ENCODE results near the gene ADARB2. TPM values are rescaled to one million over a fixed set of nuclear protein-coding genes. Genes with fewer than 3 reads are reported as not detected.

The ADARB2 gene
- total RNA-seq, 1 donor from 2014 or later, result 0.11 TPM

DNA sequence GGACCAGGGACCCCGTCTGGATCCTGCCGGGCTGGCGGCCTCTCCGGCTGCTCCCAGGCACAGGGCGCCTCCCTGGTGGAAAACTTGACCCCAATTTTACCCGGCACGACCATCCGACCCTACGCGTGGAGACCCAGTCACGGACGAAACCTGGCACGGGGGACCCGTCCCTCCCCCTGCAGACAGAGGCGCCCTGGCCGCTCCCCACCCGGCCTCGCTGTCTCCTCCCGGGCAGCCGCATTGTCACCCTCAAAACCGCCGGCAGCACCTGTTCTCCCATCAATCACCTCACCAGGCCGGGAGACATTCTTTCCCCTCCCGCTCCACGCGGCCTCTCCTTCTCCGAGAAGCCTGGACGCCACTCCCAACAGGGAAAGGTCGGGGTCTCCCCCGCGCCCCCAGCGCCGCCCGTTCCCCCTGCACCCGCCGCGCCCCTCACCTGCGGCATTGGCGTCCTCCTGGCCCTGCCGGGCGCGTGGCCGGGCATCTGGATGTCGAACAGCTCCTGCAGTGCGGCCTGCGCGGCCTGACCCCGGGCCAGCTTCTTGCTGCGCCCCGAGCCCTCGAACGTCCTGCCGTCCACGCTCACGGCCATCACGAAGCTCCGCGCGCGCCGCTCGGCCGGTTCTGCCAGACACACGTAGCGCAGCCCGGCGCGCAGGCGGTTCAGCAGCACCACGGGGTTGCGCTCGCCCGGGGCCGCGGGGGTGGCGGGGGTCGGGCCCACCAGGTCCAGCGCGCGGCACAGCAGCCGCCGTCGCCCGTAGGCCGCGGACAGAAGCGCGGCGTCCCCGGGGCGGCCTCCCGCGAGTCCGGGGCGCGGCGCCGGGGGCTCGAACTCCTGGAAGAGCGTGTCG is 374.5 kb downstream of the ADARB2 start:
- no peaks in the 10 kb centered on the region for H3K9me3 ChIP-seq (replicated peaks)

DNA sequence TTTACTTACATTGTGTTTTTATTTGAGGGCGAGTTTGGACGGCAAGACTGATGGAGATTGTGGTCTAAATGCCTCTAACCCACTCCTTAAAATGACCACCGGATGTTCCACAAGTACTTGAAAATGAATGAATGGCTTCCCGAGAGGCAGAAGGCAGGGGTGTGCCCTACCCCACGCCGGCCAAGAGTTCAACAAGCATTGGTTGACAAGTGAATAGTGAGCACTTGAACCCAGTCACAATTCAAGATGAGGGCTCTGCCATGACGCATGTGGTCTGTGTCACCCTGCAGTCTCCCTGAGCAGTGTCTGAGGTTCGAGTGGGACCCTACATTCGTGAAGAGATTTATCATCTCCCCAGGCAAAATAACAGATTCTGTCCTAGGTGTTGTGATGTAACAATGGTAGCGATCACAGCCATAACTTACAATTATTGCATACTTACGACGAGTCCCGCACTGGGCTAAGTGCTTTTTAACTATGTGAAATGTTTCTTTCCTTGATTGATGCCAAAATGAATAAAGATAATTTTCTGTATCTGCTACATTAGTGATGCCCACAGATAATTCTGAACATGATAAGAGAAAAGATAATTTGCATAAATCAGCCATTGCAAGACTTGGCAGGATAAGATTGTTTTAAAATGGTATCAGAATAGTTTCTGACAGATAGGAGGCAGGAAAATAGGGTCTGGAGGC is 375.8 kb downstream of the ADARB2 start:
- intact Hi-C loops (cut with micrococcal nuclease), result no loop called here
- TF ChIP-seq, protein P1, sequence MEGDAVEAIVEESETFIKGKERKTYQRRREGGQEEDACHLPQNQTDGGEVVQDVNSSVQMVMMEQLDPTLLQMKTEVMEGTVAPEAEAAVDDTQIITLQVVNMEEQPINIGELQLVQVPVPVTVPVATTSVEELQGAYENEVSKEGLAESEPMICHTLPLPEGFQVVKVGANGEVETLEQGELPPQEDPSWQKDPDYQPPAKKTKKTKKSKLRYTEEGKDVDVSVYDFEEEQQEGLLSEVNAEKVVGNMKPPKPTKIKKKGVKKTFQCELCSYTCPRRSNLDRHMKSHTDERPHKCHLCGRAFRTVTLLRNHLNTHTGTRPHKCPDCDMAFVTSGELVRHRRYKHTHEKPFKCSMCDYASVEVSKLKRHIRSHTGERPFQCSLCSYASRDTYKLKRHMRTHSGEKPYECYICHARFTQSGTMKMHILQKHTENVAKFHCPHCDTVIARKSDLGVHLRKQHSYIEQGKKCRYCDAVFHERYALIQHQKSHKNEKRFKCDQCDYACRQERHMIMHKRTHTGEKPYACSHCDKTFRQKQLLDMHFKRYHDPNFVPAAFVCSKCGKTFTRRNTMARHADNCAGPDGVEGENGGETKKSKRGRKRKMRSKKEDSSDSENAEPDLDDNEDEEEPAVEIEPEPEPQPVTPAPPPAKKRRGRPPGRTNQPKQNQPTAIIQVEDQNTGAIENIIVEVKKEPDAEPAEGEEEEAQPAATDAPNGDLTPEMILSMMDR (IDR thresholded peaks at IDR 0.05; ENCODE audit: borderline replicate concordance), result no peak
- DNase-seq, result no peak
- Histone ChIP-seq H3K4me3 (no peak overlapping the region), H3K9me3 (replicated peaks) (no peaks in the 10 kb centered on the region), H3K4me1 (no peaks in the 10 kb centered on the region), H3K27me3 (ENCODE audit: low read depth) (peaks cover 97% of the 10 kb centered on the region), H3K27ac (replicated peaks) (no peak overlapping the region), H3K36me3 (no peaks in the 10 kb centered on the region)

More for the DNA sequence above, 374.5 kb downstream of the ADARB2 start:
- TF ChIP-seq, protein P1 (IDR thresholded peaks at IDR 0.05; ENCODE audit: borderline replicate concordance), result no peak
- Histone ChIP-seq H3K27ac (replicated peaks) (no peak overlapping the region), H3K4me3 (no peak overlapping the region), H3K4me1 (no peaks in the 10 kb centered on the region), H3K36me3 (no peaks in the 10 kb centered on the region), H3K27me3 (ENCODE audit: low read depth) (peaks cover 87% of the 10 kb centered on the region)
- intact Hi-C loops (cut with micrococcal nuclease), result no loop called here
- DNase-seq, result no peak

DNA sequence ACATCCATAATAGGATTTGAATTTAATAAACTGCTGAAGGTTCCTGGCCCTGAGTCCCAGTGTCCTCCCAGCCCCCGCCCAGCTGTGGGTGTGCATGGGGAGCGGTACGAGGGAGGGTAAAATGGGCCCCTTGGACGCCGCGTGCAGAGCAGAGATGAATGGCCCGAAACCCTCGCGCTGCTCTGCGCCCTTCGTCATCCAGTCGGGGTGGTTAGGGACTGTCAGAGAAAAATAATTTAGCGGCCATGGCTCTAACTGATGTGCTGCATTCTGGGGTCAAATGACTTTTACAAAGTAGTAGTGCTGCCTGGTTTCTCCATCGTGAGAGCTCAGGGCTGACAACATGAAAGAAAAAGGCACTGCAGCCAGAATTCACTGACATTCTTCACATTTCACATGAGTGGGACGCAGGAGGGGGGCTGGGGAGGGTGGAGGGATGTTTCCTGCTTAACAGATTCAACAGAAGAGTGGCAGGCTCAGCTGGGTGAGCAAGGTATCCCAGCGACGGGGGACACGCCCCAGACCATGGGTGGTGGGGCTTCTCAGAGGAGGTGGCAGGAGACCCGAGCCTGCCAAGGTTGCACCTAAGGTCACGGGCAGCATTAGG is 376.7 kb downstream of the ADARB2 start:
- intact Hi-C loops (cut with micrococcal nuclease), result no loop called here
- Histone ChIP-seq H3K4me1 (no peaks in the 10 kb centered on the region), H3K36me3 (no peaks in the 10 kb centered on the region), H3K9me3 (replicated peaks) (no peaks in the 10 kb centered on the region), H3K4me3 (no peak overlapping the region), H3K27ac (replicated peaks) (no peak overlapping the region), H3K27me3 (ENCODE audit: low read depth) (peaks cover 96% of the 10 kb centered on the region)
- no peak for DNase-seq
- TF ChIP-seq, protein P1 (IDR thresholded peaks at IDR 0.05; ENCODE audit: borderline replicate concordance), result no peak

DNA sequence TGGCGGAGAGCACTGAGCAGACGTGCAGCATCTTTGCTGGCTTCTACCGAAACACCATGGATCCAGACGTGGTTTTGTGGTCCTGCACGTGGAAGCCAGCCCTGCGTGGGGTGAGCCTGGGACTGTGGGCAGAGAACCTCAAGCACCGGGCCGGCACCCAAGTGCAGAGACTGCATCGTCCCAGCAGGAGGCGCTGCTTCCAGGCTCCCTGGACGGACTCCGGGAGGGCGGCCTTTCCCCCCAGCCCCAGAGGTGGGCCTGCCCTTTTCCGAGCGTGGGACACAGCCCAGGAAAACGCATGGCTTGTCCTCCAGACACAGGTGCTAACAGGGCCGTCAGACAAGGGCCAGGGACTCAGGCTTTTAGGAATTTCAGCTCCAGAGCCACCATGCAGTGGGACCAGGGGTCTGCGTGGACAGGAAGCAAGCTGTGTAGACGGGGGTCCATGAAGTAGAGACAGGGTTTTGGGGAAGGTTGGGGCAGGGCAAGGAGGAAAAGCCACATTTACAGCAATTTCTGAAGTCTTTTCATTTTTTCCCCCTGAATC is 377.2 kb downstream of the ADARB2 start:
- intact Hi-C loops (cut with micrococcal nuclease), result no loop called here
- TF ChIP-seq, protein P1 (IDR thresholded peaks at IDR 0.05; ENCODE audit: borderline replicate concordance), result no peak
- H3K4me3 ChIP-seq, result no peak overlapping the region
- no peak overlapping the region for H3K27ac ChIP-seq (replicated peaks)
- H3K9me3 ChIP-seq (replicated peaks), result no peaks in the 10 kb centered on the region
- no peaks in the 10 kb centered on the region for H3K36me3 ChIP-seq
- DNase-seq, result no peak
- peaks cover 97% of the 10 kb centered on the region for H3K27me3 ChIP-seq (ENCODE audit: low read depth)
- no peaks in the 10 kb centered on the region for H3K4me1 ChIP-seq

DNA sequence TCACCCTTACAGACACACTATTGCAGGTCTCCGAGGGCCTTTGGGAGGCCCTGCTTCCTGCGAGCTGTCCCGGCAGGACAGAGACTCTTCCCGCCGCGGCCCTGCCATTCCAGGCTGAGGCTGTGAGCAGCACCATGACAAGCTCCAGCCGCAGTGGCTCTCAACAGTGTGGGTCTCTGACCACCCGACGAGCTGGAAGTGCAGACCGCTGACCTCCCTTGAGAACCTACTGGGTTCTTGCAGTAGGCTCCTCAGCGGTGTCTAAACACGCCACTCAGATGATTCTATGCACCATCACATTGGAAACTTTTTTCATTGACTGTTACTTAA is 377.7 kb downstream of the ADARB2 start:
- Histone ChIP-seq H3K36me3 (no peaks in the 10 kb centered on the region), H3K4me1 (no peaks in the 10 kb centered on the region), H3K9me3 (replicated peaks) (no peaks in the 10 kb centered on the region), H3K4me3 (no peak overlapping the region), H3K27me3 (ENCODE audit: low read depth) (peaks cover 97% of the 10 kb centered on the region), H3K27ac (replicated peaks) (no peak overlapping the region)
- intact Hi-C loops (cut with micrococcal nuclease), result no loop called here
- DNase-seq, result no peak
- TF ChIP-seq, protein P1 (IDR thresholded peaks at IDR 0.05; ENCODE audit: borderline replicate concordance), result no peak

All from left ventricle myocardium inferior (tissue), 1 donor.